ENCODE data around the gene ITGA11. TPM values are rescaled to one million over a fixed set of nuclear protein-coding genes. Genes with fewer than 3 reads are reported as not detected.

The ITGA11 gene
- total RNA-seq, 2 experiments from 2014 or later = under 0.01 TPM; not detected in 1

GRCh38 chr15:68335655-68336054, 96.3 kb downstream of the ITGA11 start:
- H2AFZ ChIP-seq (ENCODE audit: low read length) = no peak overlapping the region
- DNase-seq (ENCODE audit: low spot score) = no peak
- H3K79me2 ChIP-seq (ENCODE audit: insufficient read depth, low read depth, low read length) = no peaks in the 10 kb centered on the region
- no peak overlapping the region for H3K4me2 ChIP-seq (ENCODE audit: low read length)
- no peaks in the 10 kb centered on the region for H3K36me3 ChIP-seq (ENCODE audit: insufficient read depth, low read length)
- CTCF ChIA-PET (ENCODE audit: unreplicated experiment) = no interaction called here
- H3K9me3 ChIP-seq (ENCODE audit: low read length) = no peaks in the 10 kb centered on the region
- intact Hi-C loops (cut with micrococcal nuclease; ENCODE audit: unreplicated experiment) = no loop called here
- BruUV-seq (replicated peaks) = no TSS peak
- TF ChIP-seq EZH2phosphoT487 (IDR thresholded peaks at IDR 0.05; ENCODE audit: borderline replicate concordance, low read depth, low read length) (no peak), CTCF (conservative IDR thresholded peaks at IDR 0.05; ENCODE audit: low read length) (no peak)
- POLR2A ChIA-PET = no interaction called here
- H3K9me2 ChIP-seq (ENCODE audit: insufficient read depth, low read length) = no peaks in the 10 kb centered on the region
- H4K20me1 ChIP-seq (ENCODE audit: insufficient read depth, low read length) = no peaks in the 10 kb centered on the region
- no peak overlapping the region for H3K4me3 ChIP-seq (ENCODE audit: low read depth, low read length, poor library complexity, severe bottlenecking)
- no peaks in the 10 kb centered on the region for H3K4me1 ChIP-seq (ENCODE audit: insufficient read depth, low read length, poor library complexity, severe bottlenecking)
- no peak overlapping the region for H3K27ac ChIP-seq (ENCODE audit: low read depth, low read length, poor library complexity, severe bottlenecking)

- intact Hi-C loops (cut with micrococcal nuclease; ENCODE audit: unreplicated experiment) = no loop called here
- Histone ChIP-seq H3K79me2 (ENCODE audit: insufficient read depth, low read depth, low read length) (no peaks in the 10 kb centered on the region), H3K4me3 (ENCODE audit: low read depth, low read length, poor library complexity, severe bottlenecking) (no peak overlapping the region), H2AFZ (ENCODE audit: low read length) (no peak overlapping the region), H3K4me2 (ENCODE audit: low read length) (no peak overlapping the region), H3K36me3 (ENCODE audit: insufficient read depth, low read length) (no peaks in the 10 kb centered on the region), H3K4me1 (ENCODE audit: insufficient read depth, low read length, poor library complexity, severe bottlenecking) (no peaks in the 10 kb centered on the region), H4K20me1 (ENCODE audit: insufficient read depth, low read length) (no peaks in the 10 kb centered on the region), H3K9me2 (ENCODE audit: insufficient read depth, low read length) (no peaks in the 10 kb centered on the region), H3K27ac (ENCODE audit: low read depth, low read length, poor library complexity, severe bottlenecking) (no peak overlapping the region), H3K9me3 (ENCODE audit: low read length) (no peaks in the 10 kb centered on the region)
- ChIA-PET POLR2A (interaction anchor here (1.1 kb wide), 1 partner anchor 9 kb away, joined by 3 read pairs; no protein-coding TSS in a partner anchor), CTCF (ENCODE audit: unreplicated experiment) (no interaction called here)
- BruUV-seq (replicated peaks) = no TSS peak
- TF ChIP-seq CTCF (conservative IDR thresholded peaks at IDR 0.05; ENCODE audit: low read length) (no peak), EZH2phosphoT487 (IDR thresholded peaks at IDR 0.05; ENCODE audit: borderline replicate concordance, low read depth, low read length) (no peak)
- no peak for DNase-seq (ENCODE audit: low spot score)
Observed at GRCh38 chr15:68335251-68335650, 96.7 kb downstream of the ITGA11 start.

DNA sequence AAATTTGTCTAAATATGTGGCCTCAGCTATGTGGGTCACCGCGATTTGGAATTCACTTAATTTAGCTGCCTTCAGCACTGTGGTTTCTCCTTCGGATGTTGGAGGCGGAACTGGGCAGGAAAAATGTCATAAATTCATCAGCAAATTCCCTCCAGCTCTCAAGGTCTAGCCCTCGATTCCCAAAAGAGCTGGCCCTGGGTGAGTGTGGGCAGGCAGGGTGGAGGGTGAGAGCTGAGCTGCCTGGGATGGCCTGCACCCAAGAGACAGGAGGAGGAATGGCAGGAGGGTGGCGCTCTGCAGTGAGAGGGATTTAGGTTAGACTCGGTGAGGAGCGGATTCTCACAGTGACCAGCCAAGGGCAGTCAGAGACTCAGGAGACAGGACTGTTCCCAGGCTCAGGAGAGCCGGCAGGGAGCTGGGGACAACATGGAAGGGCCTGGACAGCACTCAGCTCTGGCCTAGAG, 97.3 kb downstream of the ITGA11 start:
- intact Hi-C loops (cut with micrococcal nuclease; ENCODE audit: unreplicated experiment) = no loop called here
- Histone ChIP-seq H3K27ac (ENCODE audit: low read depth, low read length, poor library complexity, severe bottlenecking) (no peak overlapping the region), H3K9me2 (ENCODE audit: insufficient read depth, low read length) (no peaks in the 10 kb centered on the region), H4K20me1 (ENCODE audit: insufficient read depth, low read length) (no peaks in the 10 kb centered on the region), H3K4me1 (ENCODE audit: insufficient read depth, low read length, poor library complexity, severe bottlenecking) (no peaks in the 10 kb centered on the region), H3K4me3 (ENCODE audit: low read depth, low read length, poor library complexity, severe bottlenecking) (no peak overlapping the region), H3K79me2 (ENCODE audit: insufficient read depth, low read depth, low read length) (no peaks in the 10 kb centered on the region), H3K36me3 (ENCODE audit: insufficient read depth, low read length) (no peaks in the 10 kb centered on the region), H3K9me3 (ENCODE audit: low read length) (no peaks in the 10 kb centered on the region), H3K4me2 (ENCODE audit: low read length) (no peak overlapping the region), H2AFZ (ENCODE audit: low read length) (no peak overlapping the region)
- DNase-seq (ENCODE audit: low spot score) = no peak
- POLR2A ChIA-PET = interaction anchor here (0.6 to 1.1 kb wide), 2 partner anchors 9 to 45 kb away, joined by 3 to 6 read pairs; no protein-coding TSS in a partner anchor
- TF ChIP-seq EZH2phosphoT487 (IDR thresholded peaks at IDR 0.05; ENCODE audit: borderline replicate concordance, low read depth, low read length) (no peak), CTCF (conservative IDR thresholded peaks at IDR 0.05; ENCODE audit: low read length) (no peak)
- no TSS peak for BruUV-seq (replicated peaks)
- CTCF ChIA-PET (ENCODE audit: unreplicated experiment) = interaction anchor here (0.5 kb wide), 1 partner anchor 400 kb away, joined by 3 read pairs; no protein-coding TSS in a partner anchor
